Right lobe of liver (tissue), 6 donors: ENCODE results near the gene PRDM2. TPM values are rescaled to one million over a fixed set of nuclear protein-coding genes. Genes with fewer than 3 reads are reported as not detected.

Source experiments
- ATAC-seq, 4 donors: fragments of 200-7000 bp; cut with Tn5 transposase; one replicate each; pipeline ENCODE4 v1.9.1; 2020; ENCODE audit warnings: mild to moderate bottlenecking in 4 of 4, moderate library complexity in 4 of 4
- DNase-seq, 3 donors: peaks; one replicate each; pipeline ENCODE4 v3.0.0-alpha.2; 2020
- H3K27ac ChIP-seq, 3 donors: fragments of 200-600 bp; one replicate each; pipeline ENCODE4 v1.8.0; 2022
- H3K27me3 ChIP-seq, 2 donors: fragments of 200-600 bp; one replicate each; pipeline ENCODE4 v1.8.0; 2022
- H3K36me3 ChIP-seq, 4 donors: fragments of 200-600 bp; sonication (generic) in 1 of 4; one replicate each; pipeline versions ENCODE4 v1.5.1 to v1.8.0; 2017 to 2022; ENCODE audit warnings: control low read depth in 1 of 4
- H3K4me1 ChIP-seq, 4 donors: fragments of 200-600 bp; sonication (generic) in 1 of 4; one replicate each; pipeline versions ENCODE4 v1.5.1 to v1.8.0; 2017 to 2022; ENCODE audit warnings: control low read depth in 1 of 4
- H3K4me3 ChIP-seq, 3 donors: fragments of 200-600 bp; one replicate each; pipeline ENCODE4 v1.8.0; 2022
- H3K9me3 ChIP-seq, 4 donors: fragments of 200-600 bp; sonication (generic) in 1 of 4; one replicate each; pipeline versions ENCODE4 v1.5.1 to v1.8.0; 2017 to 2022; ENCODE audit warnings: control low read depth in 1 of 4
- CTCF ChIP-seq, 4 donors: fragments of 200-600 bp in 3 of 4; fragments of 450-650 bp in 1 of 4; IDR thresholded peaks; one replicate each; pipeline versions ENCODE4 v1.5.1 to v1.8.0; 2016 to 2022; ENCODE audit warnings: antibody characterized with exemption in 4 of 4, mild to moderate bottlenecking in 2 of 4
- POLR2A ChIP-seq: fragments of 450-650 bp; IDR thresholded peaks from one replicate; pipeline ENCODE4 v1.6.1; 2017; ENCODE audit warnings: antibody characterized with exemption, mild to moderate bottlenecking
- WGBS: methylation state at CpG from one replicate; pipeline ENCODE4 v1.1.6; 2018; ENCODE audit warnings: low coverage, low lambda C conversion rate; ENCODE audit not compliant: insufficient coverage; ENCODE audit errors: missing lambda C conversion rate; 5-methylcytosine and 5-hydroxymethylcytosine counted together
- intact Hi-C, 2 donors: fragments of 100-400 bp; cut with DNase I; formaldehyde crosslinking; loops; one replicate each; pipeline versions ENCODE4 v1.11.2 to v1.14.1; 2022
- total RNA-seq, 6 experiments: library from RNA; depleted of rRNA in 2 of 6; stranded (reverse); fragments of >200 nt in 2 of 6; fragmentation: NEBNext Ultra II Directional in 3 of 6; extraction: Animal tissue kit (Norgen Biotek cat#: 25700) in 3 of 6; gene quantifications; one replicate each; pipeline versions ENCODE4 v1.1.0 to v1.2.4, GENCODE V29; 2016 to 2023
- donor health status: DM: no; HTN: yes; CAD: no.
- donor health status: DM: no; HTN: no; CAD: no.
- donor health status: DM: no; HTN: no; CAD: no.
- donor health status: DM: no; HTN: yes; CAD: no.
- donor health status: DM: no; HTN: yes; CAD: no.

The PRDM2 gene
- total RNA-seq, 6 experiments from 2014 or later, result 7.4 to 16.9 (median 12.5) TPM

DNA sequence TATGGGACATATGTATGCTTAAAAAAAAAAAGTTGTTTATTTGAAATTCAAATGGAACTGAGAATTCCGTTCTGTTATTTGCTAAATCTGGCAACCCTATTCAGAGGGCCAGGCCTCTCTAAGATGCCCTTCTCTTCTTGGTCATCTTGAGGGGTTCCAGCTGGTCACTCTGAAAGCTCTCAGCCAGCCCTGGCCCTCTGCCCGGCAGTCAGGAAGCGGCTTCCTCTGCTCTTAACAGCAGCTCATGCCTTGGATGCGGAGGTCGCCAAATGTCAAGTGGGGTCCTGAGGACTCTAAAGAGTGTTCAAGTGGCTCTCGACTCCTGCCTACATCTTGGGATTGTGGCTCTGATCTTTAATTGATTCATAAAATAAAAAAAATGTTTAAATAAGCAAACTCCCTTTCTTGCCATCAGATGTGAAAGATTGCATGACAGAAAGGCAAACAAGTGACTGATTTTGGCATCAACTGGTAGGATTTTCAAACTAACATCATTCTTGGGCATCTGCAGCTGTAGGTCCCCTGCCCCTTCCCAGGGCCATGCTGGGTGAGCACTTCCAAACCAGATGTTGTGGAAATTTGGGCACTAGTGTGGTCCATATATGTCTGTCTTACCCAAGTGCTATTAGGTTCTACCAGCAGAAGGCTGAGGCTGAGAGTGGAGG, 130.8 kb downstream of the PRDM2 start:
- no peak for DNase-seq
- intact Hi-C loops, result no loop called here

GRCh38 chr1:13832100-13832499, 132.1 kb downstream of the PRDM2 start:
- ATAC-seq, result no peak
- Histone ChIP-seq H3K36me3 (no peaks in the 10 kb centered on the region), H3K27ac (no peak overlapping the region), H3K4me1 (no peaks in the 10 kb centered on the region), H3K27me3 (no peaks in the 10 kb centered on the region), H3K4me3 (no peak overlapping the region), H3K9me3 (no peaks in the 10 kb centered on the region)
- DNase-seq, result no peak
- intact Hi-C loops, result no loop called here
- no peak for TF ChIP-seq CTCF (IDR thresholded peaks at IDR 0.05)
- no peak for TF ChIP-seq POLR2A
- 69% methylated on average over 3 of the region's 4 CpGs for WGBS

More for the DNA sequence above, 130.8 kb downstream of the PRDM2 start:
- Histone ChIP-seq H3K9me3 (no peaks in the 10 kb centered on the region), H3K36me3 (no peaks in the 10 kb centered on the region), H3K4me3 (no peak overlapping the region), H3K27me3 (no peaks in the 10 kb centered on the region), H3K27ac (no peak overlapping the region), H3K4me1 (peaks cover 0 to 7% (median 0%) of the 10 kb centered on the region in 4 donors)
- TF ChIP-seq CTCF (IDR thresholded peaks at IDR 0.05) (no peak), POLR2A (no peak)
- no peak for ATAC-seq
- WGBS, result 51% methylated on average over 6 of the region's 6 CpGs

- no peaks in the 10 kb centered on the region for H3K4me1 ChIP-seq
- ATAC-seq, result no peak
- DNase-seq, result no peak
- WGBS, result 47% methylated on average over 4 of the region's 4 CpGs
- H3K9me3 ChIP-seq, result no peaks in the 10 kb centered on the region
- H3K27me3 ChIP-seq, result no peaks in the 10 kb centered on the region
- intact Hi-C loops, result no loop called here
- no peak overlapping the region for H3K4me3 ChIP-seq
- H3K36me3 ChIP-seq, result no peaks in the 10 kb centered on the region
- no peak overlapping the region for H3K27ac ChIP-seq
- TF ChIP-seq CTCF (IDR thresholded peaks at IDR 0.05) (no peak), POLR2A (no peak)
Observed at GRCh38 chr1:13832536-13832935, 132.5 kb downstream of the PRDM2 start.

- H3K4me1 ChIP-seq, result no peaks in the 10 kb centered on the region
- H3K4me3 ChIP-seq, result no peak overlapping the region
- H3K27me3 ChIP-seq, result no peaks in the 10 kb centered on the region
- WGBS, result 63% methylated on average over 4 of the region's 5 CpGs
- intact Hi-C loops, result no loop called here
- no peaks in the 10 kb centered on the region for H3K36me3 ChIP-seq
- no peaks in the 10 kb centered on the region for H3K9me3 ChIP-seq
- no peak overlapping the region for H3K27ac ChIP-seq
- DNase-seq (no peak), ATAC-seq (no peak)
- TF ChIP-seq POLR2A, result no peak
- no peak for TF ChIP-seq CTCF (IDR thresholded peaks at IDR 0.05)
Observed at GRCh38 chr1:13836136-13836535, 136.1 kb downstream of the PRDM2 start.
